VCaP (cell line): ENCODE results near the gene RAPGEF2.

ENCODE experiments used
- H3K27ac ChIP-seq: fragments of 450-650 bp; 2 replicates; pipeline ENCODE4 v1.5.1; 2017
- TF ChIP-seq, protein P1 (sequence below): fragments of 450-650 bp; conservative IDR thresholded peaks from 2 replicates; pipeline ENCODE4 v1.5.1; 2017; ENCODE audit warnings: mild to moderate bottlenecking, moderate library complexity

RAPGEF2 gene

DNA sequence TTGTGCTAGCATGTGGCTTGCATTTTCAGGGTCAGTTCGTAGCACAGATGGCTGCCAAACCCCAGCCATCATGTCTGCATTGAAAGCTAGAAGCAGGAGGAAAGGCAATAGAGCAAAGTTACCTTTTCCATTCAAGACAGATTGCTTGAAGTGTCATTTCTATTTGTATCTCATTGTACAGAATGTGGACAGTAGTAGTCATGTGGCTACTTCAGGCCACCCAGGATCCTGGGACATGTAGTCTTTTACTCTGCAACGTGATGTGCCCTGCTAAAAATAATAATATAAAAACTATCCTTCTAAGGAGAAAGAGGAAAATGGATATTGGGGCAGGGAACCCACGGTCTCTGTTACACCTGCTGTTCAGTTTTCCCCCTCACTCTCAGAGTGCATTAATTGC lies 118.4 kb downstream of the RAPGEF2 start:
- no peak overlapping the region for H3K27ac ChIP-seq
- TF ChIP-seq, protein P1, sequence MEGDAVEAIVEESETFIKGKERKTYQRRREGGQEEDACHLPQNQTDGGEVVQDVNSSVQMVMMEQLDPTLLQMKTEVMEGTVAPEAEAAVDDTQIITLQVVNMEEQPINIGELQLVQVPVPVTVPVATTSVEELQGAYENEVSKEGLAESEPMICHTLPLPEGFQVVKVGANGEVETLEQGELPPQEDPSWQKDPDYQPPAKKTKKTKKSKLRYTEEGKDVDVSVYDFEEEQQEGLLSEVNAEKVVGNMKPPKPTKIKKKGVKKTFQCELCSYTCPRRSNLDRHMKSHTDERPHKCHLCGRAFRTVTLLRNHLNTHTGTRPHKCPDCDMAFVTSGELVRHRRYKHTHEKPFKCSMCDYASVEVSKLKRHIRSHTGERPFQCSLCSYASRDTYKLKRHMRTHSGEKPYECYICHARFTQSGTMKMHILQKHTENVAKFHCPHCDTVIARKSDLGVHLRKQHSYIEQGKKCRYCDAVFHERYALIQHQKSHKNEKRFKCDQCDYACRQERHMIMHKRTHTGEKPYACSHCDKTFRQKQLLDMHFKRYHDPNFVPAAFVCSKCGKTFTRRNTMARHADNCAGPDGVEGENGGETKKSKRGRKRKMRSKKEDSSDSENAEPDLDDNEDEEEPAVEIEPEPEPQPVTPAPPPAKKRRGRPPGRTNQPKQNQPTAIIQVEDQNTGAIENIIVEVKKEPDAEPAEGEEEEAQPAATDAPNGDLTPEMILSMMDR, result no peak

DNA sequence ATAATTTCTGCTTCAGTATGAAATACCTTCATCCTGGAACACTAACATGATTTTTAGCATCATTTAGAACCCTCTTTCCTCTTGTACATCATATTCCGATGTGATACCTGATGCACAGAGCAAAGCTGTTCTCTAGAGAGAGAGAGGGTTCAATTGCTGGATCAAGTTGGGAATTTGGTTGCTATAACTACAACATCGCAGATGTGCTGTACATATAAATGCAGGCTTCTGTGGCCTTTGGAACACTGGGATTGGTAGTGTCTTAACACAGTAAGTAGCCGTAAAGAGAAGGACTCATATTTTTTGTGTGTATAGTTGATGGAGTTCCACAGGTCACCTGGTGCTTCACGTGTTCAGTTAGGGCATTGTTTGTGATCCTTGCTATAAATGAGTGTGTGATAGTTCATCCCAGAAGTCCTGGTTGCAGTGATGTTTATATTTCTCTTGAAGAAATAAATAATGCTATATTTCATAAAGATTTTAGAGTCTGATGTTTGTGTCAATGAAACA lies 119.2 kb downstream of the RAPGEF2 start:
- no peak overlapping the region for H3K27ac ChIP-seq
- TF ChIP-seq, protein P1, result no peak

DNA sequence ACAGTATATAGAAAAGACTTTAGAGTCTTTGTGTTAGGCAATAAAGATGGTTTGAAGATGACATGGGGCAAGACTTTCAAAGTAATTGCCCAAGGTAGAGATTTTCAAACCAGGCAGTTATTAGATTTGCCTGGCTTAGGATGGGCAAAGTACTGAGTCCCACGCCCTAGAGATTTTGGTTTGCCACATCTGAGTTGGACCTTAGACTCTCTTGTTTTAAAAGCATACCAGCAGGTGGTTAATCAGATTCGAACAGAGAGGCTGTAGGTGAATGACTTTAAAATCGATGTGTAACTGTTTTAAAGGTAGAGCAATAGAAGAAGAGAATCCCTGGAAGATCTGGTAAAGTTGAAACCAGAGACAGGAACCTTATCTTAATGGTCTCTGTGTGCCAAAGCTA lies 121.5 kb downstream of the RAPGEF2 start:
- no peak overlapping the region for H3K27ac ChIP-seq
- TF ChIP-seq, protein P1, result no peak

DNA sequence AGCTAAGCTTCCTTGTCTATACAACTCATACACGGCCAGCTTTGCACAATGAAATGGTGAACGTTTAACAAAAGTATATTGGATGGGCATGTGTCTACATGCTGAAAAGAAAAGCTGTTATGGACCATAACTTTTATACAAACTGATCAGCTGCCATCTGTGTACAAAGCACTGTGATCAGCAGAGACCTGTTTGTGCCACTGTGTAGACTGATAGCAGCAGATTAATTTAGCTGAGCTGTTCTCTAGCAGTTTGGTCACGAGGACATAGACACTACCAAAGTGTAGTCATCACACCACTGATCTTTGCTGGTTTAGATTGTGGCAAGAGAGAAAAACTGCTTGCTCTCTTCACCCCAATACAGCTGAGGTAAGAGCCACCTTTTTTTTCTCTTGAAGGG lies 124.5 kb downstream of the RAPGEF2 start:
- TF ChIP-seq, protein P1, result no peak
- no peak overlapping the region for H3K27ac ChIP-seq

DNA sequence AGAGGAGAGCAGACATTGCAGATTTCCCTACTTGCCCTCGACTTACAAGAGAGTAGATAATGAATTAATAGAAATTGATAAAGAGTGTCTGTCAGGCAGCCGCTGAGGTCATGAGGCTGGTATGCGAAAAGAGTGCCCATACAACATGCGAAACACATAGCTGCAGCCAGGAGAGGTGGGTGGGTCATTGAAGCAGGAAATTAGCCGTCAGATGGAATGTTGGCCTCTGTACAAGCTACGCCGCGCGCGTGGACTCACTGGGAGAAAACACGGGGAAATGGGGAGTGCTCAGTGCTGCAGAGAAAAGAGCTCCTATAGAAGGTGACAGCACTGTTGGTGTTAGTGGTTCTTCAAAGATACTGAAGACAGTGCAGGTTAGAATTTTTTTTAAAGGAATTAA lies 125.1 kb downstream of the RAPGEF2 start:
- TF ChIP-seq, protein P1, result no peak
- no peak overlapping the region for H3K27ac ChIP-seq

DNA sequence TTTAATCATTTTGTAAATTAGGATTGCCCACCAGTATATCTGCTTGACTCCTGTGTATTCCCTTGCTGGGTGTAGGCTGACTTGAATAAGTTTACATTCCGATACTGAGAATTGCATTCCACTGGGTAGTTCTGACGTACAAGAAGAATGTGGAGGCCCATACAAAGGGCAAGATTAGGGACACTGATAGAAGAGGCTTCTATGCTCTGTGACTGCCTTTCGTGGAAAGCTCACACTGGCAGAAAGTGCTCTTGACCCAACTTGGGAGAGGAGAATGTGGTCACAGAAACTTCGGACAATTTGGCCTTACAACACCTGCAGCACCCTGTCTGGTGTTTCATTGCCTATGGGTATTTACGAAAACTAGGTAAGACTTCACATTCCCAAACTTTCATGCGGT lies 126.3 kb downstream of the RAPGEF2 start:
- TF ChIP-seq, protein P1, result no peak
- no peak overlapping the region for H3K27ac ChIP-seq

DNA sequence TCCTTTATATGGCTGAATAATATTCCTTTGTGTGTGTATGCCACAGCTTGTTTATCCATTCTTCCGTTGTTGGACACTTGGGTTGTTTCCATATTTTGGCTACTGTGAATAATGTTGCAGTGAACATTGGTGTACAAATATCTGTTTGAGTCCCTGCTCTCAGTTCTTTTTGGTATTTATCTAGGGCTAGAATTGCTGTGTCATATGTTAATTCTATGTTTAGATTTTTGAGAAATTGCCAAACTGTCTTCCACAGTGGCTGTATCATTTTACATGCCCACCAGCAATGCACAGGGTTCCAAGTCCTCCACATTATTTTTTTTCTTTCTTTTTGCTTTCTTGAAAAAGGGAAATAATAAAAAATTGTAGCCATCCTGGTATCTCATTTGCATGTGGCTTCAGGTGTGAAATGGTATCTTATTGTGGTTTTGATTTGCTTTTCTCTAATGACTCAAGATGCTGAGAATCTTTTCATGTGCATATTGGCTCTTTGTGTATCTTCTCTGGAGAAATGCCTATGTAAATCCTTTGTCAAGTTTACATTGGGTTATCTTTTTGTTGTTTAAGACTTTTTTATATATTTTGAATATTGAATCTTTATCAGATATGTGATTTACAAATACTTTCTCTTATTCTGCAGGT lies 129.7 kb downstream of the RAPGEF2 start:
- H3K27ac ChIP-seq, result no peak overlapping the region
- TF ChIP-seq, protein P1, result no peak
